B cell (primary cell): ENCODE results near the gene AP4M1. TPM values are rescaled to one million over a fixed set of nuclear protein-coding genes. Genes with fewer than 3 reads are reported as not detected.

Experiments used
- ATAC-seq: fragments of 200-7000 bp; cut with Tn5 transposase; one replicate; pipeline ENCODE4 v1.10.0; 2021; ENCODE audit warnings: low read depth, mild to moderate bottlenecking, moderate number of reproducible peaks, moderate library complexity
- CTCF ChIA-PET: fragments of 350-600 bp; sonication (Branson Sonifier 250); formaldehyde crosslinking; loops from one replicate; lab custom pipeline; 2021; ENCODE audit warnings: antibody characterized with exemption, inconsistent platforms; lab: Charles Lee
- POLR2A ChIA-PET: fragments of 350-600 bp; sonication (Branson Sonifier 250); formaldehyde crosslinking; loops from one replicate; lab custom pipeline; 2021; ENCODE audit warnings: antibody characterized with exemption; lab: Charles Lee
- DNase-seq: peaks from one replicate; pipeline ENCODE4 v3.0.0; 2013
- H2AFZ ChIP-seq: 2 replicates; pipeline ENCODE4 v1.6.1; 2012; ENCODE audit warnings: mild to moderate bottlenecking, low read depth, low read length; ENCODE audit not compliant: insufficient read depth, poor library complexity, severe bottlenecking
- H3K27ac ChIP-seq, 2 donors: 1 replicate in 1 of 2; 2 replicates in 1 of 2; pipeline ENCODE4 v1.5.1; 2012 to 2013; ENCODE audit warnings: low read length in 2 of 2, mild to moderate bottlenecking in 2 of 2, moderate library complexity in 1 of 2
- H3K27me3 ChIP-seq, 4 experiments: fragments of 200-600 bp in 1 of 4; sonication (generic) in 1 of 4; replicated peaks in 1 of 4; 1 replicate in 2 of 4; 2 replicates in 2 of 4; pipeline versions ENCODE4 v1.6.1 to v1.7.0; 2013 to 2016; ENCODE audit warnings: low read length in 3 of 4, mild to moderate bottlenecking in 2 of 4, mixed read lengths in 1 of 4, moderate library complexity in 1 of 4; ENCODE audit not compliant: insufficient read depth in 4 of 4, control insufficient read depth in 3 of 4; ENCODE audit errors: control extremely low read depth in 1 of 4
- H3K36me3 ChIP-seq, 2 experiments: replicated peaks in 1 of 2; 1 replicate in 1 of 2; 2 replicates in 1 of 2; pipeline versions ENCODE4 v1.6.1 to v1.7.1; 2013; ENCODE audit warnings: low read length in 1 of 2; ENCODE audit not compliant: insufficient read depth in 2 of 2, control insufficient read depth in 1 of 2; ENCODE audit errors: control extremely low read depth in 1 of 2, extremely low read depth in 1 of 2
- H3K4me1 ChIP-seq, 2 donors: fragments of 200-600 bp in 1 of 2; sonication (generic) in 1 of 2; 1 replicate in 1 of 2; 2 replicates in 1 of 2; pipeline versions ENCODE4 v1.5.1 to v1.6.1; 2013 to 2017; ENCODE audit warnings: low read length in 2 of 2; ENCODE audit not compliant: control insufficient read depth in 2 of 2, insufficient read depth in 2 of 2
- H3K4me2 ChIP-seq: replicated peaks from 2 replicates; pipeline ENCODE3; 2012; ENCODE audit warnings: mild to moderate bottlenecking, low read depth, low read length; ENCODE audit not compliant: poor library complexity, severe bottlenecking
- H3K4me3 ChIP-seq, 5 experiments: fragments of 200-600 bp in 1 of 5; sonication (generic) in 1 of 5; 1 replicate in 3 of 5; 2 replicates in 2 of 5; pipeline versions ENCODE4 v1.5.1 to v1.7.0; 2011 to 2016; ENCODE audit warnings: low read length in 4 of 5, mild to moderate bottlenecking in 4 of 5, low read depth in 2 of 5, control low read depth in 1 of 5, moderate library complexity in 1 of 5; ENCODE audit not compliant: insufficient read depth in 1 of 5; ENCODE audit errors: control extremely low read depth in 1 of 5, extremely low read depth in 1 of 5
- H3K79me2 ChIP-seq: fragments of 200-600 bp; sonication (generic); one replicate; pipeline ENCODE4 v1.6.0; 2016; ENCODE audit warnings: low read length; ENCODE audit not compliant: control insufficient read depth, insufficient read depth
- H3K9ac ChIP-seq: fragments of 200-600 bp; sonication (generic); 2 replicates; pipeline ENCODE4 v1.6.1; 2017; ENCODE audit warnings: mild to moderate bottlenecking, low read length, moderate library complexity
- H3K9me3 ChIP-seq, 3 donors: one replicate each; pipeline versions ENCODE4 v1.6.1 to v1.7.1; 2013; ENCODE audit warnings: low read length in 2 of 3; ENCODE audit not compliant: control insufficient read depth in 2 of 3, insufficient read depth in 1 of 3; ENCODE audit errors: control extremely low read depth in 1 of 3
- H4K20me1 ChIP-seq: 2 replicates; pipeline ENCODE4 v1.6.0; 2012; ENCODE audit warnings: mild to moderate bottlenecking, low read length; ENCODE audit not compliant: insufficient read depth, control insufficient read depth, poor library complexity, severe bottlenecking
- H3K27ac Mint-ChIP-seq: one replicate; pipeline ENCODE4 v1.8.0; 2021; ENCODE audit warnings: mixed read lengths
- H3K27me3 Mint-ChIP-seq: one replicate; pipeline ENCODE4 v1.8.0; 2021; ENCODE audit warnings: mixed read lengths
- H3K4me1 Mint-ChIP-seq: one replicate; pipeline ENCODE4 v1.8.0; 2021; ENCODE audit warnings: mixed read lengths
- H3K4me3 Mint-ChIP-seq: one replicate; pipeline ENCODE4 v1.8.0; 2021; ENCODE audit warnings: mixed read lengths
- H3K9me3 Mint-ChIP-seq: one replicate; pipeline ENCODE4 v1.8.0; 2022; ENCODE audit warnings: mixed read lengths; ENCODE audit not compliant: insufficient read depth
- EZH2 ChIP-seq: IDR thresholded peaks from 2 replicates; pipeline ENCODE4 v1.6.1; 2012; ENCODE audit warnings: borderline replicate concordance, low read depth, mild to moderate bottlenecking, moderate library complexity, low read length; ENCODE audit not compliant: insufficient read depth, poor library complexity, severe bottlenecking
- WGBS: methylation state at CpG from one replicate; pipeline ENCODE4 v1.1.5; 2013; ENCODE audit warnings: missing lambda C conversion rate; ENCODE audit not compliant: insufficient coverage; 5-methylcytosine and 5-hydroxymethylcytosine counted together
- intact Hi-C: fragments of 100-400 bp; cut with micrococcal nuclease; formaldehyde crosslinking; loops from one replicate; pipeline ENCODE4 v1.10.0; 2022
- polyA plus RNA-seq: library from polyadenylated mRNA; depleted of rRNA; stranded (reverse); fragments of >200 nt; gene quantifications from 2 replicates; pipeline ENCODE4 v1.2.3, GENCODE V29; 2012
- total RNA-seq, 2 donors: library from RNA; stranded (reverse); fragments of 120-200 nt in 1 of 2; gene quantifications; 1 replicate in 1 of 2; 2 replicates in 1 of 2; pipeline versions ENCODE4 v1.2.3 to v1.2.4, GENCODE V29; 2013 to 2022
- TF ChIP-seq, protein P1 (sequence below): fragments of 200-600 bp; IDR thresholded peaks from one replicate; pipeline ENCODE4 v1.8.0; 2022; ENCODE audit warnings: antibody characterized with exemption, mild to moderate bottlenecking

The AP4M1 gene
- total and polyA plus RNA-seq, 2 donors (not counting 1 experiment from before 2014, with no cell fraction given), result 9.0 to 17.6 TPM

DNA sequence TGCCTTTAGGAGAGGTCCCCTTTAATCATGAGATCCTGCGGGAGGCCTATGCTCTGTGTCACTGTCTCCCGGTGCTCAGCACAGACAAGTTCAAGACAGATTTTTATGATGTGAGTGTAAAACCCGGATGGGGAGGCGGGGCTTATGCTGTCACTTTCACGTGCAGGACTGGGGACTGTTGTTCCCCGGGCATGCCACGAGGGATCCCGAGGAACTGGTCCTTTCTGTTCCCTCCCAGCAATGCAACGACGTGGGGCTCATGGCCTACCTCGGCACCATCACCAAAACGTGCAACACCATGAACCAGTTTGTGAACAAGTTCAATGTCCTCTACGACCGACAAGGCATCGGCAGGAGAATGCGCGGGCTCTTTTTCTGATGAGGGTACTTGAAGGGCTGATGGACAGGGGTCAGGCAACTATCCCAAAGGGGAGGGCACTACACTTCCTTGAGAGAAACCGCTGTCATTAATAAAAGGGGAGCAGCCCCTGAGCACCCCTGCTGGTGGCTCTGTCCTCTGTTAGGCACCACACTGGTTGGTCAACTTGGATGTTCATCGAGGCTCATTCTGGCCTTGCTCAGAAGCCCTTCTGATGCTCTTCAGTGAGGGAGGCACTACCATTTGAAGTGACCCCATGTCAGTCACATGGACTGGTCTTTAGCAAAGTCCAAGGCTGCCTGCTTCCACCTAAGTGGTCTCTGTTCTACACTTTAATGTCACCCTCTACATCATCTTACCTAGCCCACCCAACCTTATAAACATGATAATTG, 9.8 kb upstream of the AP4M1 start:
- no peak overlapping the region for H2AFZ ChIP-seq
- peaks cover 35% of the 10 kb centered on the region for H4K20me1 ChIP-seq
- H3K9ac ChIP-seq, result no peak overlapping the region
- CTCF ChIA-PET, result interaction anchor here (0.8 to 0.9 kb wide), 3 partner anchors 39 to 178 kb away, joined by 3 to 4 read pairs (median 3); no protein-coding TSS in a partner anchor
- peaks cover 19% of the 10 kb centered on the region for H3K4me1 Mint-ChIP-seq
- H3K9me3 Mint-ChIP-seq, result no peaks in the 10 kb centered on the region
- H3K36me3 ChIP-seq, result peaks cover 0 to 61% of the 10 kb centered on the region in 2 experiments
- H3K4me1 ChIP-seq, result peaks cover 14 to 18% of the 10 kb centered on the region in 2 donors
- 91% methylated on average over 18 of the region's 19 CpGs for WGBS
- H3K9me3 ChIP-seq, result no peaks in the 10 kb centered on the region
- H3K4me3 ChIP-seq, result no peak overlapping the region
- H3K79me2 ChIP-seq, result peaks cover 14% of the 10 kb centered on the region
- no peak overlapping the region for H3K4me3 Mint-ChIP-seq
- peak overlapping the region; percentile 64 for H3K27ac Mint-ChIP-seq
- H3K4me2 ChIP-seq, result no peak overlapping the region
- H3K27me3 ChIP-seq, result no peaks in the 10 kb centered on the region
- POLR2A ChIA-PET, result interaction anchor here (0.9 kb wide), 1 partner anchor 26 kb away, joined by 6 read pairs; no protein-coding TSS in a partner anchor
- intact Hi-C loops, result no loop called here
- no peak overlapping the region for H3K27ac ChIP-seq
- DNase-seq, result no peak
- TF ChIP-seq, protein P1, sequence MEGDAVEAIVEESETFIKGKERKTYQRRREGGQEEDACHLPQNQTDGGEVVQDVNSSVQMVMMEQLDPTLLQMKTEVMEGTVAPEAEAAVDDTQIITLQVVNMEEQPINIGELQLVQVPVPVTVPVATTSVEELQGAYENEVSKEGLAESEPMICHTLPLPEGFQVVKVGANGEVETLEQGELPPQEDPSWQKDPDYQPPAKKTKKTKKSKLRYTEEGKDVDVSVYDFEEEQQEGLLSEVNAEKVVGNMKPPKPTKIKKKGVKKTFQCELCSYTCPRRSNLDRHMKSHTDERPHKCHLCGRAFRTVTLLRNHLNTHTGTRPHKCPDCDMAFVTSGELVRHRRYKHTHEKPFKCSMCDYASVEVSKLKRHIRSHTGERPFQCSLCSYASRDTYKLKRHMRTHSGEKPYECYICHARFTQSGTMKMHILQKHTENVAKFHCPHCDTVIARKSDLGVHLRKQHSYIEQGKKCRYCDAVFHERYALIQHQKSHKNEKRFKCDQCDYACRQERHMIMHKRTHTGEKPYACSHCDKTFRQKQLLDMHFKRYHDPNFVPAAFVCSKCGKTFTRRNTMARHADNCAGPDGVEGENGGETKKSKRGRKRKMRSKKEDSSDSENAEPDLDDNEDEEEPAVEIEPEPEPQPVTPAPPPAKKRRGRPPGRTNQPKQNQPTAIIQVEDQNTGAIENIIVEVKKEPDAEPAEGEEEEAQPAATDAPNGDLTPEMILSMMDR, result no peak
- TF ChIP-seq EZH2, result no peak
- no peak for ATAC-seq
- no peaks in the 10 kb centered on the region for H3K27me3 Mint-ChIP-seq

DNA sequence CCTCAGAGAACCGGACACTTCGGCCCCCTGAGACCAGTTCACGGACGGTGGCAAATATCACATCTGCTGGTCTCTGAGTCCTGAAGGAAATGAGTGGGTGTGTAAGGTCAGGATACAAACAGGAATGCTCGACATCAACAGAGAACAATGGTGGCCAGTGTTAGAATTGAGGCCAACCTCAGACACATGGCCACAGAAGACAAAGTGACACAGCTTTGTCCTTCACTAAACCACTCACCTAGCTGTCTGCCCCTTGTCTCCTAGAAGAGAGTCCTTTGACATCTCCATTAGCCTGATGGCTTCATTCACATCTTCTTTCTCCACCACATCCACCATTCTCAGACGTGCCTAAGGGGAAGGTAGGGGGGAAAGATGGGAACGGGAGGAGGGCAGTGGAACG, 8.4 kb upstream of the AP4M1 start:
- H3K27ac Mint-ChIP-seq, result no peak overlapping the region
- Histone ChIP-seq H3K36me3 (peaks cover under 1 to 74% of the 10 kb centered on the region in 2 experiments), H3K9ac (no peak overlapping the region), H3K27ac (no peak overlapping the region), H2AFZ (no peak overlapping the region), H3K4me3 (no peak overlapping the region), H3K4me1 (peaks cover 11 to 15% of the 10 kb centered on the region in 2 donors), H3K27me3 (no peaks in the 10 kb centered on the region), H3K4me2 (no peak overlapping the region), H3K79me2 (peaks cover 19% of the 10 kb centered on the region), H4K20me1 (peaks cover 38% of the 10 kb centered on the region), H3K9me3 (no peaks in the 10 kb centered on the region)
- ATAC-seq (no peak), DNase-seq (no peak)
- H3K9me3 Mint-ChIP-seq, result no peaks in the 10 kb centered on the region
- H3K27me3 Mint-ChIP-seq, result no peaks in the 10 kb centered on the region
- POLR2A ChIA-PET, result interaction anchor here (0.6 kb wide), 1 partner anchor 9 kb away, joined by 4 read pairs; no protein-coding TSS in a partner anchor
- 93% methylated on average over 5 of the region's 8 CpGs for WGBS
- intact Hi-C loops, result no loop called here
- peaks cover 21% of the 10 kb centered on the region for H3K4me1 Mint-ChIP-seq
- H3K4me3 Mint-ChIP-seq, result no peak overlapping the region
- TF ChIP-seq, protein P1, result no peak
- no peak for TF ChIP-seq EZH2
- CTCF ChIA-PET, result no interaction called here
